A549 (cell line): ENCODE data around the gene PITX1. TPM values are rescaled to one million over a fixed set of nuclear protein-coding genes. Genes with fewer than 3 reads are reported as not detected.

ENCODE experiments used
- ATAC-seq, 2 experiments: fragments of 200-7000 bp in 1 of 2; fragments of >200 bp in 1 of 2; cut with Nextera tagmentation in 1 of 2; cut with Tn5 transposase in 1 of 2; 3 replicates each; pipeline versions ENCODE4 v1.8.0 to v1.9.1; 2018 to 2020; ENCODE audit warnings: mild to moderate bottlenecking in 1 of 2, moderate library complexity in 1 of 2
- CTCF ChIA-PET: fragments of 300-600 bp; sonication (Branson Sonifier 250); formaldehyde crosslinking; extraction: SDS; loops from one replicate; lab custom pipeline; 2021; ENCODE audit warnings: antibody characterized with exemption, inconsistent platforms; lab: Yijun Ruan, JAX
- POLR2A ChIA-PET: fragments of 350-600 bp; formaldehyde crosslinking; extraction: SDS; loops from one replicate; lab custom pipeline; 2021; ENCODE audit warnings: antibody characterized with exemption, inconsistent platforms; lab: Yijun Ruan, JAX
- DNase-seq, 2 experiments: peaks; one replicate each; pipeline versions ENCODE4 v3.0.0 to v3.0.0-alpha.2; 2011 to 2016; ENCODE audit warnings: low read depth in 1 of 2, low spot score in 1 of 2
- FAIRE-seq: peaks from 2 replicates; lab custom pipeline; 2011; peaks lifted over from hg19 to GRCh38; lab: Jason Lieb, UNC
- H3K27ac ChIP-seq, 2 experiments: fragments of >200 bp; sonication (Bioruptor Twin); formaldehyde crosslinking; 3 replicates each; pipeline ENCODE4 v1.5.1; 2016 to 2017
- H3K4me1 ChIP-seq: fragments of >200 bp; sonication (Bioruptor Twin); formaldehyde crosslinking; 3 replicates; pipeline ENCODE4 v1.6.1; 2016
- H3K4me2 ChIP-seq: fragments of >200 bp; sonication (Bioruptor Twin); formaldehyde crosslinking; 3 replicates; pipeline ENCODE4 v1.6.1; 2016
- H3K4me3 ChIP-seq: fragments of >200 bp; sonication (Bioruptor Twin); formaldehyde crosslinking; 3 replicates; pipeline ENCODE4 v1.5.1; 2016
- H3K9me3 ChIP-seq: fragments of >200 bp; sonication (Bioruptor Twin); formaldehyde crosslinking; 3 replicates; pipeline ENCODE4 v1.6.1; 2016
- CBX2 ChIP-seq: fragments of 200-600 bp; sonication (generic); IDR thresholded peaks from 2 replicates; pipeline ENCODE4 v1.6.1; 2016; ENCODE audit warnings: low read depth, mild to moderate bottlenecking, borderline replicate concordance
- CHD2 ChIP-seq: fragments of 150-350 bp; IDR thresholded peaks from 2 replicates; pipeline ENCODE4 v1.6.1; 2014; ENCODE audit warnings: low read length; ENCODE audit not compliant: partially characterized antibody
- EP300 ChIP-seq, 2 experiments: fragments of >200 bp; sonication (Bioruptor Twin); formaldehyde crosslinking; IDR thresholded peaks; 2 replicates in 1 of 2; 3 replicates in 1 of 2; pipeline ENCODE4 v1.6.1; 2016 to 2017
- FOSL2 ChIP-seq, 2 experiments: fragments of 450-650 bp in 1 of 2; fragments of >200 bp in 1 of 2; sonication (Bioruptor Twin) in 1 of 2; formaldehyde crosslinking; IDR thresholded peaks; 2 replicates each; pipeline versions ENCODE4 v1.5.0 to v1.6.1; 2016 to 2020; ENCODE audit warnings: mild to moderate bottlenecking in 1 of 2, moderate library complexity in 1 of 2
- GATA3 ChIP-seq: IDR thresholded peaks from 2 replicates; pipeline ENCODE4 v1.6.1; 2012; ENCODE audit warnings: borderline replicate concordance
- HDAC2 ChIP-seq: fragments of 200-600 bp; sonication (generic); IDR thresholded peaks from 2 replicates; pipeline ENCODE4 v1.6.1; 2016
- HEYL ChIP-seq: fragments of 250-450 bp; sonication (Bioruptor Pico); IDR thresholded peaks from 2 replicates; pipeline ENCODE4 v1.8.0; 2021; ENCODE audit warnings: mild to moderate bottlenecking, moderate library complexity
- KDM1A ChIP-seq: fragments of 200-600 bp; sonication (generic); IDR thresholded peaks from 2 replicates; pipeline ENCODE4 v1.6.1; 2016; ENCODE audit warnings: low read depth, mild to moderate bottlenecking
- KDM5A ChIP-seq: fragments of 200-600 bp; sonication (generic); IDR thresholded peaks from 2 replicates; pipeline ENCODE4 v1.6.1; 2016; ENCODE audit warnings: antibody characterized with exemption, mild to moderate bottlenecking
- MAFK ChIP-seq: fragments of 450-650 bp; IDR thresholded peaks from 2 replicates; pipeline ENCODE4 v1.6.1; 2014; ENCODE audit not compliant: partially characterized antibody
- NR3C1 ChIP-seq: fragments of >200 bp; sonication (Bioruptor Twin); formaldehyde crosslinking; IDR thresholded peaks from 3 replicates; pipeline ENCODE4 v1.6.1; 2017
- RAD21 ChIP-seq, 2 experiments: fragments of >200 bp in 1 of 2; sonication (Bioruptor Twin) in 1 of 2; formaldehyde crosslinking in 1 of 2; IDR thresholded peaks in 1 of 2; conservative IDR thresholded peaks in 1 of 2; 2 replicates in 1 of 2; 3 replicates in 1 of 2; pipeline ENCODE4 v1.6.1; 2012 to 2018; ENCODE audit warnings: inconsistent platforms in 1 of 2
- RNF2 ChIP-seq: fragments of 200-600 bp; sonication (generic); IDR thresholded peaks from 2 replicates; pipeline ENCODE4 v1.6.1; 2016; ENCODE audit warnings: low read depth, mild to moderate bottlenecking, antibody characterized with exemption, moderate library complexity, borderline replicate concordance
- ZSCAN20 ChIP-seq: fragments of 250-450 bp; sonication (Bioruptor Pico); IDR thresholded peaks from 2 replicates; pipeline ENCODE4 v1.8.0; 2022; ENCODE audit warnings: mild to moderate bottlenecking, moderate library complexity
- WGBS: methylation state at CpG from one replicate; pipeline ENCODE4 v1.1.6; 2017; ENCODE audit errors: missing lambda C conversion rate; 5-methylcytosine and 5-hydroxymethylcytosine counted together
- polyA plus RNA-seq, 4 experiments: library from polyadenylated mRNA; depleted of rRNA in 3 of 4; stranded (reverse); fragments of >200 nt; fragmentation: RNase III in 1 of 4; extraction: RNeasy Plus Mini Kit Qiagen cat#74134 plus additional on column Dnase treatment in 1 of 4; gene quantifications; 2 replicates in 3 of 4; 3 replicates in 1 of 4; pipeline ENCODE4 v1.2.3, GENCODE V29; 2011 to 2017
- TF ChIP-seq, protein P1 (sequence below): fragments of 450-650 bp; IDR thresholded peaks from 2 replicates; pipeline ENCODE4 v1.6.1; 2014; ENCODE audit warnings: antibody characterized with exemption
- TF ChIP-seq, protein P2 (sequence below): fragments of 200-600 bp; sonication (generic); IDR thresholded peaks from 2 replicates; pipeline ENCODE4 v1.6.1; 2016; ENCODE audit warnings: antibody characterized with exemption, mild to moderate bottlenecking, moderate library complexity
- TF ChIP-seq, protein P3 (sequence below): fragments of >200 bp; sonication (Bioruptor Twin); formaldehyde crosslinking; IDR thresholded peaks from 3 replicates; pipeline ENCODE4 v1.6.1; 2016
- TF ChIP-seq, protein P4 (sequence below): IDR thresholded peaks from 2 replicates; pipeline ENCODE4 v1.6.1; 2012; ENCODE audit warnings: low read depth, borderline replicate concordance
- TF ChIP-seq, protein P5 (sequence below): IDR thresholded peaks from 2 replicates; pipeline ENCODE4 v1.6.1; 2012

PITX1 gene
- polyA plus RNA-seq, 2 of the 4 experiments (the other 2 are of a cell fraction) = 11.1 to 16.7 TPM

DNA sequence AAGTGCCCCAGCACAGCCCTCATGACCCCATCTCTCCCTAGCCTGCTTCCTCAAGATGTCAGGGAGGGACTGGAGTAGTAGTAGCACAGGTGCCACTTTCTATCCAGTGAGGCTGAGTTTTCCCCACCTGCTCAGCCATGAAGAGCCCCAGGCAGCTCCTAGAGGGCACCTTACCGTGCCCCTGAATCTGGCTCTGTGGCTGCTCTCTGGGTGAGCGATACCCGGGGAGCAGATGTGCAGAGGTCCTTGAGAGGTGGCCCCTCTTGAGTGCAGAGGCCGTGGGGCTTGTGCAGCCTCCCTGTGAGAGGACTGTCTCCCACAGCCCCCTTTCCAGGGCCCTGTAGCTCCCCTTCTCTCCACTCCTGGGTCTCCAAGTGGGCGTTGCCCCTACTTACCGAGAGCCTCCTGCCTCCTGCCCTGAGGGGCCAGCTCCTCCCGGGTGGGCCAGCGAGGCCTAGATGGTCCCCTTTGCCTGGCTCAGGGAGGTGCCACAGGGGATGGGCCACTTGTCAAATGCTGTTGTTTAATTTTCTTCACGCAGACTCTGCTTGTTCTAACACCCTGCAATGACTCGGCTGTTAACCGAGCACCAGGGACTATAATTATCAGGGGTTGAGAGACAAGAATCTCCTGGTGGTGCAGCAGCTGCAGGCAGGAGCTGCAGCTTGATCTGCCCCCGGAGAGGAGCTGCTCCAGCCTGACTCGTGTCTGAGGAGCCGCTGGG lies 29.6 kb upstream of the PITX1 start:
- Histone ChIP-seq H3K4me3 (no peak overlapping the region), H3K27ac (no peak overlapping the region; a peak in 1 of 6 replicates), H3K4me2 (no peak overlapping the region), H3K9me3 (no peaks in the 10 kb centered on the region), H3K4me1 (no peaks in the 10 kb centered on the region)
- FAIRE-seq (no peak), DNase-seq (no peak), ATAC-seq (no peak)
- 60% methylated on average over 10 of the region's 14 CpGs for WGBS
- ChIA-PET POLR2A (no interaction called here), CTCF (interaction anchor here (0.6 to 1.7 kb wide), 3 partner anchors 11 to 102 kb away, joined by 3 read pairs; no protein-coding TSS in a partner anchor)
- TF ChIP-seq CHD2 (no peak), HEYL (CRISPR knock-in tag) (no peak), NR3C1 (no peak), FOSL2 (IDR thresholded peaks at IDR 0.05) (no peak), FOSL2 (CRISPR knock-in tag; IDR thresholded peaks at IDR 0.05) (no peak), KDM5A (no peak), RNF2 (no peak), GATA3 (no peak), ZSCAN20 (no peak)
- TF ChIP-seq, protein P1, sequence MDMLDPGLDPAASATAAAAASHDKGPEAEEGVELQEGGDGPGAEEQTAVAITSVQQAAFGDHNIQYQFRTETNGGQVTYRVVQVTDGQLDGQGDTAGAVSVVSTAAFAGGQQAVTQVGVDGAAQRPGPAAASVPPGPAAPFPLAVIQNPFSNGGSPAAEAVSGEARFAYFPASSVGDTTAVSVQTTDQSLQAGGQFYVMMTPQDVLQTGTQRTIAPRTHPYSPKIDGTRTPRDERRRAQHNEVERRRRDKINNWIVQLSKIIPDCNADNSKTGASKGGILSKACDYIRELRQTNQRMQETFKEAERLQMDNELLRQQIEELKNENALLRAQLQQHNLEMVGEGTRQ = no peak
- TF ChIP-seq, protein P2, sequence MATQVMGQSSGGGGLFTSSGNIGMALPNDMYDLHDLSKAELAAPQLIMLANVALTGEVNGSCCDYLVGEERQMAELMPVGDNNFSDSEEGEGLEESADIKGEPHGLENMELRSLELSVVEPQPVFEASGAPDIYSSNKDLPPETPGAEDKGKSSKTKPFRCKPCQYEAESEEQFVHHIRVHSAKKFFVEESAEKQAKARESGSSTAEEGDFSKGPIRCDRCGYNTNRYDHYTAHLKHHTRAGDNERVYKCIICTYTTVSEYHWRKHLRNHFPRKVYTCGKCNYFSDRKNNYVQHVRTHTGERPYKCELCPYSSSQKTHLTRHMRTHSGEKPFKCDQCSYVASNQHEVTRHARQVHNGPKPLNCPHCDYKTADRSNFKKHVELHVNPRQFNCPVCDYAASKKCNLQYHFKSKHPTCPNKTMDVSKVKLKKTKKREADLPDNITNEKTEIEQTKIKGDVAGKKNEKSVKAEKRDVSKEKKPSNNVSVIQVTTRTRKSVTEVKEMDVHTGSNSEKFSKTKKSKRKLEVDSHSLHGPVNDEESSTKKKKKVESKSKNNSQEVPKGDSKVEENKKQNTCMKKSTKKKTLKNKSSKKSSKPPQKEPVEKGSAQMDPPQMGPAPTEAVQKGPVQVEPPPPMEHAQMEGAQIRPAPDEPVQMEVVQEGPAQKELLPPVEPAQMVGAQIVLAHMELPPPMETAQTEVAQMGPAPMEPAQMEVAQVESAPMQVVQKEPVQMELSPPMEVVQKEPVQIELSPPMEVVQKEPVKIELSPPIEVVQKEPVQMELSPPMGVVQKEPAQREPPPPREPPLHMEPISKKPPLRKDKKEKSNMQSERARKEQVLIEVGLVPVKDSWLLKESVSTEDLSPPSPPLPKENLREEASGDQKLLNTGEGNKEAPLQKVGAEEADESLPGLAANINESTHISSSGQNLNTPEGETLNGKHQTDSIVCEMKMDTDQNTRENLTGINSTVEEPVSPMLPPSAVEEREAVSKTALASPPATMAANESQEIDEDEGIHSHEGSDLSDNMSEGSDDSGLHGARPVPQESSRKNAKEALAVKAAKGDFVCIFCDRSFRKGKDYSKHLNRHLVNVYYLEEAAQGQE = no peak
- TF ChIP-seq, protein P3, sequence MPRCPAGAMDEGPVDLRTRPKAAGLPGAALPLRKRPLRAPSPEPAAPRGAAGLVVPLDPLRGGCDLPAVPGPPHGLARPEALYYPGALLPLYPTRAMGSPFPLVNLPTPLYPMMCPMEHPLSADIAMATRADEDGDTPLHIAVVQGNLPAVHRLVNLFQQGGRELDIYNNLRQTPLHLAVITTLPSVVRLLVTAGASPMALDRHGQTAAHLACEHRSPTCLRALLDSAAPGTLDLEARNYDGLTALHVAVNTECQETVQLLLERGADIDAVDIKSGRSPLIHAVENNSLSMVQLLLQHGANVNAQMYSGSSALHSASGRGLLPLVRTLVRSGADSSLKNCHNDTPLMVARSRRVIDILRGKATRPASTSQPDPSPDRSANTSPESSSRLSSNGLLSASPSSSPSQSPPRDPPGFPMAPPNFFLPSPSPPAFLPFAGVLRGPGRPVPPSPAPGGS = no peak
- TF ChIP-seq, protein P4, sequence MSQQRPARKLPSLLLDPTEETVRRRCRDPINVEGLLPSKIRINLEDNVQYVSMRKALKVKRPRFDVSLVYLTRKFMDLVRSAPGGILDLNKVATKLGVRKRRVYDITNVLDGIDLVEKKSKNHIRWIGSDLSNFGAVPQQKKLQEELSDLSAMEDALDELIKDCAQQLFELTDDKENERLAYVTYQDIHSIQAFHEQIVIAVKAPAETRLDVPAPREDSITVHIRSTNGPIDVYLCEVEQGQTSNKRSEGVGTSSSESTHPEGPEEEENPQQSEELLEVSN = no peak

DNA sequence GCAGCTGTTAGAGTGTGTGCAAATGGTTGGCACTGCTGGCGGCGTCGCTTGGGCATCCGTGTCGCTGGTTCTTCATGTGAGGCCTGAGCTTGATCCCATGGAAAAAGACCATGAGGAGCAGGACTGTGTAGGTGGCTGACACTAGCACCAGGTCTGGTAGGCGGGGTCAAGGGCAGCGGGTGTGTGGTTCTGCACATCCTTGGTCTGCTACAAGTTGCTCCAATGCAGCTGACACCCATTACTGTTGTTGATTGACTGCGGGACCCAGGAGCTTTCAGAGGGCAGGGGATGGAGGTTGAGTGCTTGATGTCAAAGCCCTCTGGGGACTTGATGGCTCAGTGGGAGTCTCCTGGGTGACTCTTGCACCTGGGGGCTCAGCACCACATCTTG lies 29.0 kb upstream of the PITX1 start:
- H3K27ac ChIP-seq = no peak overlapping the region
- FAIRE-seq = no peak
- TF ChIP-seq, protein P5, sequence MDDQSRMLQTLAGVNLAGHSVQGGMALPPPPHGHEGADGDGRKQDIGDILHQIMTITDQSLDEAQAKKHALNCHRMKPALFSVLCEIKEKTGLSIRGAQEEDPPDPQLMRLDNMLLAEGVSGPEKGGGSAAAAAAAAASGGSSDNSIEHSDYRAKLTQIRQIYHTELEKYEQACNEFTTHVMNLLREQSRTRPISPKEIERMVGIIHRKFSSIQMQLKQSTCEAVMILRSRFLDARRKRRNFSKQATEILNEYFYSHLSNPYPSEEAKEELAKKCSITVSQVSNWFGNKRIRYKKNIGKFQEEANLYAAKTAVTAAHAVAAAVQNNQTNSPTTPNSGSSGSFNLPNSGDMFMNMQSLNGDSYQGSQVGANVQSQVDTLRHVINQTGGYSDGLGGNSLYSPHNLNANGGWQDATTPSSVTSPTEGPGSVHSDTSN = no peak
- TF ChIP-seq KDM1A (no peak), HEYL (CRISPR knock-in tag) (no peak), RAD21 (conservative IDR thresholded peaks at IDR 0.05 in 1 of 2, IDR thresholded peaks at IDR 0.05 in 1 of 2) (no peak), MAFK (no peak), HDAC2 (no peak), EP300 (IDR thresholded peaks at IDR 0.05) (no peak), CBX2 (no peak)
- no peaks in the 10 kb centered on the region for H3K4me1 ChIP-seq
- CTCF ChIA-PET = interaction anchor here (0.6 to 1.7 kb wide), 2 partner anchors 75 to 102 kb away, joined by 3 read pairs; no protein-coding TSS in a partner anchor
- no peak overlapping the region for H3K4me2 ChIP-seq
- no peak for DNase-seq
- no peaks in the 10 kb centered on the region for H3K9me3 ChIP-seq
- WGBS = 89% methylated on average over 8 of the region's 8 CpGs
- H3K4me3 ChIP-seq = no peak overlapping the region
- POLR2A ChIA-PET = no interaction called here
- no peak for ATAC-seq
